Astrocyte (in vitro differentiated cells and primary cell): Measurements from ENCODE around the gene GLA.

ENCODE experiments used
- EZH2 ChIP-seq: IDR thresholded peaks from 2 replicates; pipeline ENCODE4 v1.6.1; 2012; ENCODE audit warnings: mild to moderate bottlenecking, low read length, inconsistent platforms; ENCODE audit not compliant: insufficient read depth
- TF ChIP-seq, protein P1 (sequence below): IDR thresholded peaks from 2 replicates; pipeline ENCODE4 v1.5.1; 2011; ENCODE audit warnings: low read depth, mild to moderate bottlenecking, inconsistent platforms, low read length, moderate library complexity; ENCODE audit not compliant: insufficient read depth

GRCh38 chrX:101411984-101412383 lies 4.3 kb upstream of the GLA start:
- TF ChIP-seq, protein P1, sequence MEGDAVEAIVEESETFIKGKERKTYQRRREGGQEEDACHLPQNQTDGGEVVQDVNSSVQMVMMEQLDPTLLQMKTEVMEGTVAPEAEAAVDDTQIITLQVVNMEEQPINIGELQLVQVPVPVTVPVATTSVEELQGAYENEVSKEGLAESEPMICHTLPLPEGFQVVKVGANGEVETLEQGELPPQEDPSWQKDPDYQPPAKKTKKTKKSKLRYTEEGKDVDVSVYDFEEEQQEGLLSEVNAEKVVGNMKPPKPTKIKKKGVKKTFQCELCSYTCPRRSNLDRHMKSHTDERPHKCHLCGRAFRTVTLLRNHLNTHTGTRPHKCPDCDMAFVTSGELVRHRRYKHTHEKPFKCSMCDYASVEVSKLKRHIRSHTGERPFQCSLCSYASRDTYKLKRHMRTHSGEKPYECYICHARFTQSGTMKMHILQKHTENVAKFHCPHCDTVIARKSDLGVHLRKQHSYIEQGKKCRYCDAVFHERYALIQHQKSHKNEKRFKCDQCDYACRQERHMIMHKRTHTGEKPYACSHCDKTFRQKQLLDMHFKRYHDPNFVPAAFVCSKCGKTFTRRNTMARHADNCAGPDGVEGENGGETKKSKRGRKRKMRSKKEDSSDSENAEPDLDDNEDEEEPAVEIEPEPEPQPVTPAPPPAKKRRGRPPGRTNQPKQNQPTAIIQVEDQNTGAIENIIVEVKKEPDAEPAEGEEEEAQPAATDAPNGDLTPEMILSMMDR = no peak
- TF ChIP-seq EZH2 = no peak
